Mesenchymal stem cell (in vitro differentiated cells and primary cell): ENCODE measurements around the gene MEGF11.

Source experiments
- DNase-seq: peaks from one replicate; pipeline ENCODE4 v3.0.0-alpha.2; 2013
- H2AFZ ChIP-seq: one replicate; pipeline ENCODE4 v1.6.1; 2013; ENCODE audit warnings: low read depth, mild to moderate bottlenecking, control low read depth, inconsistent platforms, low read length, moderate library complexity
- H2AK5ac ChIP-seq: 2 replicates; pipeline ENCODE4 v1.6.1; 2013; ENCODE audit warnings: low read length, moderate library complexity, mild to moderate bottlenecking, inconsistent platforms; ENCODE audit not compliant: severe bottlenecking
- H2BK120ac ChIP-seq: one replicate; pipeline ENCODE4 v1.6.1; 2013; ENCODE audit warnings: low read depth, mild to moderate bottlenecking, inconsistent platforms, low read length, moderate library complexity
- H2BK12ac ChIP-seq, 2 experiments: one replicate each; pipeline ENCODE4 v1.6.1; 2013; ENCODE audit warnings: inconsistent platforms in 2 of 2, low read length in 2 of 2, mild to moderate bottlenecking in 2 of 2, moderate library complexity in 2 of 2, control low read depth in 1 of 2
- H2BK15ac ChIP-seq: one replicate; pipeline ENCODE4 v1.6.1; 2013; ENCODE audit warnings: mild to moderate bottlenecking, low read depth, inconsistent platforms; ENCODE audit not compliant: poor library complexity, severe bottlenecking
- H2BK5ac ChIP-seq: 2 replicates; pipeline ENCODE4 v1.6.1; 2013; ENCODE audit warnings: low read depth, mild to moderate bottlenecking, low read length, control low read depth, inconsistent platforms; ENCODE audit not compliant: poor library complexity, severe bottlenecking
- H3K14ac ChIP-seq, 2 experiments: one replicate each; pipeline ENCODE4 v1.6.1; 2013; ENCODE audit warnings: inconsistent platforms in 2 of 2, low read length in 2 of 2, control low read depth in 1 of 2, mild to moderate bottlenecking in 1 of 2, moderate library complexity in 1 of 2
- H3K18ac ChIP-seq, 2 experiments: one replicate each; pipeline ENCODE4 v1.6.1; 2013; ENCODE audit warnings: inconsistent platforms in 2 of 2, low read length in 2 of 2, control low read depth in 1 of 2, low read depth in 1 of 2, mild to moderate bottlenecking in 1 of 2
- H3K23ac ChIP-seq, 2 experiments: one replicate each; pipeline ENCODE4 v1.6.1; 2013; ENCODE audit warnings: inconsistent platforms in 2 of 2, low read length in 2 of 2, mild to moderate bottlenecking in 2 of 2, moderate library complexity in 2 of 2, control low read depth in 1 of 2
- H3K27ac ChIP-seq: 2 replicates; pipeline ENCODE4 v1.5.1; 2013; ENCODE audit warnings: mild to moderate bottlenecking, moderate library complexity, low read length, control low read depth, inconsistent platforms; ENCODE audit not compliant: poor library complexity, severe bottlenecking
- H3K27me3 ChIP-seq, 2 experiments: 2 replicates each; pipeline versions ENCODE4 v1.6.1 to v1.7.0; 2013; ENCODE audit warnings: low read length in 2 of 2, mild to moderate bottlenecking in 2 of 2, moderate library complexity in 2 of 2, control low read depth in 1 of 2, inconsistent platforms in 1 of 2; ENCODE audit not compliant: control insufficient read depth in 1 of 2, insufficient read depth in 1 of 2
- H3K36me3 ChIP-seq, 2 experiments: 2 replicates each; pipeline versions ENCODE4 v1.6.1 to v1.7.0; 2013; ENCODE audit warnings: low read length in 2 of 2, control low read depth in 1 of 2, inconsistent platforms in 1 of 2, low read depth in 1 of 2, mild to moderate bottlenecking in 1 of 2; ENCODE audit not compliant: insufficient read depth in 2 of 2, control insufficient read depth in 1 of 2
- H3K4ac ChIP-seq, 2 experiments: one replicate each; pipeline ENCODE4 v1.6.1; 2013; ENCODE audit warnings: inconsistent platforms in 2 of 2, low read length in 2 of 2, mild to moderate bottlenecking in 2 of 2, moderate library complexity in 2 of 2, control low read depth in 1 of 2, low read depth in 1 of 2
- H3K4me1 ChIP-seq: 2 replicates; pipeline ENCODE4 v1.6.1; 2013; ENCODE audit warnings: low read depth, low read length, control low read depth; ENCODE audit not compliant: control insufficient read depth, insufficient read depth
- H3K4me2 ChIP-seq: 2 replicates; pipeline ENCODE4 v1.6.1; 2013; ENCODE audit warnings: low read length, mild to moderate bottlenecking, inconsistent platforms; ENCODE audit not compliant: poor library complexity, severe bottlenecking
- H3K4me3 ChIP-seq, 2 experiments: 2 replicates each; pipeline versions ENCODE4 v1.5.1 to v1.7.0; 2013; ENCODE audit warnings: low read length in 2 of 2, mild to moderate bottlenecking in 2 of 2, control low read depth in 1 of 2, low read depth in 1 of 2; ENCODE audit not compliant: insufficient read depth in 1 of 2
- H3K79me1 ChIP-seq: replicated peaks from 2 replicates; pipeline ENCODE4 v1.6.1; 2013; ENCODE audit warnings: mild to moderate bottlenecking, control low read depth, low read length, inconsistent platforms; ENCODE audit not compliant: poor library complexity, severe bottlenecking
- H3K9ac ChIP-seq: 2 replicates; pipeline ENCODE4 v1.7.0; 2013; ENCODE audit warnings: mild to moderate bottlenecking, low read length, moderate library complexity
- H3K9me3 ChIP-seq: 2 replicates; pipeline ENCODE4 v1.7.0; 2013; ENCODE audit warnings: mild to moderate bottlenecking, low read length; ENCODE audit not compliant: control insufficient read depth
- H4K8ac ChIP-seq: one replicate; pipeline ENCODE4 v1.6.1; 2013; ENCODE audit warnings: inconsistent platforms, mild to moderate bottlenecking, low read length, moderate library complexity
- H4K91ac ChIP-seq: one replicate; pipeline ENCODE4 v1.6.1; 2013; ENCODE audit warnings: mild to moderate bottlenecking, low read length, inconsistent platforms
- WGBS: methylation state at CpG from one replicate; pipeline ENCODE4 v1.1.7; 2013; ENCODE audit warnings: mixed read lengths; 5-methylcytosine and 5-hydroxymethylcytosine counted together

Gene MEGF11

GRCh38 chr15:66149871-66150270 lies 103.7 kb downstream of the MEGF11 start:
- Histone ChIP-seq H3K4me3 (no peak overlapping the region), H3K18ac (no peak overlapping the region), H3K23ac (no peak overlapping the region), H4K91ac (no peak overlapping the region), H3K27me3 (peaks cover 64 to 92% of the 10 kb centered on the region in 2 experiments), H3K27ac (no peak overlapping the region), H4K8ac (no peak overlapping the region), H2AFZ (no peak overlapping the region), H3K79me1 (no peaks in the 10 kb centered on the region), H3K9me3 (no peaks in the 10 kb centered on the region), H3K4me1 (peaks cover 3% of the 10 kb centered on the region), H2BK5ac (no peak overlapping the region), H3K4me2 (no peak overlapping the region), H3K14ac (no peak overlapping the region), H2BK15ac (no peak overlapping the region), H3K4ac (no peak overlapping the region), H2BK120ac (no peak overlapping the region), H3K36me3 (no peaks in the 10 kb centered on the region), H2BK12ac (no peak overlapping the region), H2AK5ac (no peak overlapping the region), H3K9ac (no peak overlapping the region)
- 68% methylated on average over 7 of the region's 9 CpGs for WGBS
- no peak for DNase-seq

- no peak overlapping the region for H4K91ac ChIP-seq
- peak overlapping the region; percentile 32 for H2BK15ac ChIP-seq
- peaks cover 77 to 91% of the 10 kb centered on the region in 2 experiments for H3K27me3 ChIP-seq
- 79% methylated on average over 2 of the region's 2 CpGs for WGBS
- no peak for DNase-seq
- H3K4me3 ChIP-seq = no peak overlapping the region
- H3K9me3 ChIP-seq = no peaks in the 10 kb centered on the region
- no peak overlapping the region for H4K8ac ChIP-seq
- no peak overlapping the region for H3K18ac ChIP-seq
- no peaks in the 10 kb centered on the region for H3K79me1 ChIP-seq
- H2BK5ac ChIP-seq = no peak overlapping the region
- H2BK12ac ChIP-seq = no peak overlapping the region
- no peak overlapping the region for H3K23ac ChIP-seq
- no peak overlapping the region for H2BK120ac ChIP-seq
- H3K27ac ChIP-seq = no peak overlapping the region
- H3K4me1 ChIP-seq = peaks cover 3% of the 10 kb centered on the region
- no peak overlapping the region for H2AK5ac ChIP-seq
- H3K14ac ChIP-seq = no peak overlapping the region
- no peak overlapping the region for H3K9ac ChIP-seq
- no peak overlapping the region for H3K4me2 ChIP-seq
- no peaks in the 10 kb centered on the region for H3K36me3 ChIP-seq
- H3K4ac ChIP-seq = no peak overlapping the region
- H2AFZ ChIP-seq = no peak overlapping the region
Observed at GRCh38 chr15:66148187-66148586, 105.4 kb downstream of the MEGF11 start.

GRCh38 chr15:66147440-66147839 lies 106.1 kb downstream of the MEGF11 start:
- Histone ChIP-seq H3K4me3 (no peak overlapping the region), H2BK5ac (no peak overlapping the region), H3K4me2 (no peak overlapping the region), H3K9me3 (no peaks in the 10 kb centered on the region), H2AFZ (no peak overlapping the region), H3K79me1 (no peaks in the 10 kb centered on the region), H3K23ac (no peak overlapping the region), H4K91ac (no peak overlapping the region), H2BK12ac (no peak overlapping the region), H3K36me3 (no peaks in the 10 kb centered on the region), H3K14ac (no peak overlapping the region), H2AK5ac (no peak overlapping the region), H3K27me3 (peaks cover 76 to 93% of the 10 kb centered on the region in 2 experiments), H3K4me1 (peaks cover 3% of the 10 kb centered on the region), H3K4ac (no peak overlapping the region), H3K18ac (no peak overlapping the region), H2BK15ac (no peak overlapping the region), H4K8ac (no peak overlapping the region), H2BK120ac (no peak overlapping the region), H3K27ac (no peak overlapping the region), H3K9ac (no peak overlapping the region)
- DNase-seq = no peak
- WGBS = 71% methylated on average over 3 of the region's 3 CpGs

- no peak overlapping the region for H2AFZ ChIP-seq
- H4K91ac ChIP-seq = no peak overlapping the region
- no peak overlapping the region for H2AK5ac ChIP-seq
- no peak overlapping the region for H2BK15ac ChIP-seq
- no peak overlapping the region for H3K14ac ChIP-seq
- no peaks in the 10 kb centered on the region for H3K9me3 ChIP-seq
- no peaks in the 10 kb centered on the region for H3K79me1 ChIP-seq
- H3K9ac ChIP-seq = no peak overlapping the region
- no peak overlapping the region for H2BK12ac ChIP-seq
- 58% methylated on average over 5 of the region's 6 CpGs for WGBS
- no peak overlapping the region for H3K18ac ChIP-seq
- no peak overlapping the region for H3K4ac ChIP-seq
- H3K4me3 ChIP-seq = no peak overlapping the region
- no peak overlapping the region for H4K8ac ChIP-seq
- H2BK120ac ChIP-seq = no peak overlapping the region
- H3K4me1 ChIP-seq = peaks cover 3% of the 10 kb centered on the region
- no peak overlapping the region for H2BK5ac ChIP-seq
- no peak for DNase-seq
- peaks cover 70 to 93% of the 10 kb centered on the region in 2 experiments for H3K27me3 ChIP-seq
- no peak overlapping the region for H3K23ac ChIP-seq
- no peak overlapping the region for H3K27ac ChIP-seq
- H3K36me3 ChIP-seq = no peaks in the 10 kb centered on the region
- no peak overlapping the region for H3K4me2 ChIP-seq
Observed at GRCh38 chr15:66145726-66146182, 107.8 kb downstream of the MEGF11 start.
